Measurements from ENCODE around the gene SNRNP35.
"Not testable (repeated sequence)": the region's sequence is repeated elsewhere in the genome, so short reads cannot be mapped to it uniquely, and the experiment has no call there.

SNRNP35 gene

DNA sequence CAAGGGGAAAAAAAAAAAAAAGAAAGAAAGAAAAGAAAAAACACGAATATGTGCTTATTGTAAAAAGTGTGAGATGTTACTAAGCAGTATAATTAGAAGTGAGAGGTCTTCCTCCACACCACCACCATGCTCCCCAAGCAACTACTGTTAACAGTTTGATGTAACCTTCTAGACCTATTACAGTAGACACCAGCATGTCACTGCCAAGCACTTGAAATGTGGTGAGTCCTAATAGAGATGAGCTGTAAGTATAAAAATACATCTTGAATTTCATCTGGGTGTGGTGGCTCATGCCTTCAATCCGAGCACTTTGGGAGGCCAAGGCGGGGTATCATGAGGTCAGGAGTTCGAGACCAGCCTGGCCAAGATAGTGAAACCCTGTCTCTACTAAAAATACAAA lies 8.1 kb upstream of the SNRNP35 start:
- no peak for DNase-seq

DNA sequence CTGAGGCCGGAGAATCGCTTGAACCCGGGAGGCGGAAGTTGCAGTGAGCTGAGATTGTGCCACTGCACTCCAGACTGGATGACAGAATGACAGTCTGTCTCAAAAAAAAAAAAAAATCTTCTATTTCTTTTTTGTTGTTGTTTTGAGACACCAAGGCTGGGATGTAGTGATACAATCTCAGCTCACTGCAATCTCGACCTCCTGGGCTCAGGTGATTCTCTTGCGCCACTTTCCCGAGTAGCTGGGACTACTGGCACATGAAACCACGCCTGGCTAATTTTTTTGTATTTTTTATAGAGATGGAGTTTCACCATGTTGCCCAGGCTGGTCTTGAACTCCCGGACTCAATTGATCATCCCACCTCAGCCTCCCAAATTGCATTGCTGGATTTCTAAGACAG lies 7.3 kb upstream of the SNRNP35 start:
- no peak for DNase-seq

DNA sequence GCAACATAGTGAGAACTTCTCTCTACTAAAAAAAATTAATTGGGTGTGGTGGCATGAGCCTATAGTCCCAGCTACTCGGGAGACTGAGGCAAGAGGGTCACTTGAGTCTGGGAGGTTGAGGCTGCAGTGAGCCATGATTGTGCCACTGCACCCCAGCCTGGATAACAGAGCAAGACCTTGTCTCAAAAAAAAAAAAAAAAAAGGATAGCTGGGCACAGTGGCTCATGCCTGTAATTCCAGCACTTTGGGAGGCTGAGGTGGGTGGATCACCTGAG lies 5.7 kb upstream of the SNRNP35 start:
- not testable (repeated sequence) for DNase-seq

DNA sequence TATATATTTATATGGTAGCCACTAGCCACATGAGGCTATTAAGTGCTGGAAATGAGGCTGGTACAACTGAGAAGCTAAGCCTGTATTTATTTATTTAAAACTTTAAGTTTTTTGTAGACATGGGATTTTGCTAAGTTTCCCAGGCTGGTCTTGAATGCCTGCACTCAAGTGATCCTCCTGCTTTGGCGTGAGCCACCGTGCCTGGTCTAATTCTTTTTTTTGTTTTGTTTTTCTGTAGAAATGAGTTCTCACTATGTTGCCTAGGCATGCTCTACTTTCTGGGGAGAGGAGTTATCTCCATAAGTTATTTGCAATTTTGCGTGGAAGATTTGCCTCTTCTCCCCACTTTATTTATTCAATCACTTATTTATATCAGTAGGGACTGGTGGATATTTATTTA lies 4.8 kb upstream of the SNRNP35 start:
- no peak for DNase-seq

DNA sequence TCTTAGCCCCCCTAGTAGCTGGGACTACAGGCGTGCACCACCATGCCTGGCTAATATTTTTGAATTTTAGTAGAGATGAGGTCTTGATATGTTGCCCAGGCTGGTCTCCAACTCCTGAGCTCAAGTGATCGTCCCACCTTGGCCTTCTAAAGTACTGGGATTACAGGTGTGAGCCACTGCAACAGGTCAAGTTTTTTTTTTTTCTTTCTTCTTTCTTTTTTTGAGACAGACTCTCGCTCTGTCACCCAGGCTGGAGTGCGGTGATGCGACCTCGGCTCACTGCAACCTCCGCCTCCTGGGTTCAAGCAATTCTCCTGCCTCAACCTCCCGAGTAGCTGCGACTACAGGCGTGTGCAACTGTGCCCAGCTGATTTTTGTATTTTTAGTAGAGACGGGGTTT lies 5.2 kb downstream of the SNRNP35 start:
- not testable (repeated sequence) for DNase-seq

DNA sequence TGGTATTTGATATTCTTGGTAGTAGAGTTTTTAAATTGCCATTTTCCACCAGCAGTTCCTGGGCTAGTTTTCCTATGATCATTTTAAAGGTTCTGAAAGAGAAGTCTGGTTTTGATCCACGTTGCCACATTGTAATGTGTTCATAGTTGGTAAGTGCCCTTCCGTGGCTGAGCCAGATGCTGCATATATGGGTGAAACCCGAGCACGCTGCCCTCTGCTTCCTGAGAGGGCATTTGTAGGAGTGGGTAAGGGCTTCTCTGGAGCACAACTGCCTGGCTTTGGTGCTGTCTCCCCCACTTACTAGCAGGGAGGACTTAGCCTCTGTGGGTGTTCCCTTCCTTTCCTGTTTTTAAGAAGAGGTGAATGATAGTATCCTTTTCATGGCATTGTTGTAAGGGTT lies 7.1 kb downstream of the SNRNP35 start:
- no peak for DNase-seq

DNA sequence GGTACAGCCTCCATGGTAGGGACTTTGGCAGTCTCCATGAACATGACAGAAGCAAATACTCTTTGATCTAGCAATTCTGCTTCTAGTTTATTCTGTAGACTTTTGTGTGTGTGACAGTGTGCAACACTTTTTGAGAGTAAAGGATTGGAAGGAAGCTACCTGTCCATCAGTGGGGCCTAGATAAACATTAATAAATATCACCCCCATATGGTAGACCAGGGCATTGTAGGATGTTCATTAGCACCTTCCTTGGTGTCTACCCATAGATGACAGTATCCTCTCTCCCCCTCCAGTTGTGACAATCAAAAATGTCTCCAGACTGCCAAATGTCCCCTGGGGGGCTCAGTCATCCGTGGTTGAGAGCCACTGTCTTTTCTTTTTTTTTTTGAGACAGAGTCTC lies 10.8 kb downstream of the SNRNP35 start:
- no peak for DNase-seq

DNA sequence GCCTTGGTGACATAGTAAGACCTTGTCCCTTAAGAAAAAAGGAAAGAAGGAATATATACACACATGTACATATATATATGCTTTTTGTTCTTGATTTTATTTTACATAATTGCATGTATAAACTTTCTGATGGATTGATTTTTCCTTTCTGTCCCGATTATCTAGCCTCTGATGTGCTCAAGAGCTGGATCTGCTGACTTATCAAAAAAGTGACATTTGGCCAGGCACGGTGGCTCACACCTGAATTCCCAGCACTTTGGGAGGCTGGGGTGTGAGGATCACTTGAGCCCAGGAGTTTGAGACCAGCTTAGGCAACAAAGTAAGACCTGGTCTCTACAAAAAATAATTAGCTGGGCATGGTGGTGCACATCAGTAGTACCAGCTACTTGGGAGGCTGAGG lies 12.0 kb downstream of the SNRNP35 start:
- DNase-seq, result no peak

DNA sequence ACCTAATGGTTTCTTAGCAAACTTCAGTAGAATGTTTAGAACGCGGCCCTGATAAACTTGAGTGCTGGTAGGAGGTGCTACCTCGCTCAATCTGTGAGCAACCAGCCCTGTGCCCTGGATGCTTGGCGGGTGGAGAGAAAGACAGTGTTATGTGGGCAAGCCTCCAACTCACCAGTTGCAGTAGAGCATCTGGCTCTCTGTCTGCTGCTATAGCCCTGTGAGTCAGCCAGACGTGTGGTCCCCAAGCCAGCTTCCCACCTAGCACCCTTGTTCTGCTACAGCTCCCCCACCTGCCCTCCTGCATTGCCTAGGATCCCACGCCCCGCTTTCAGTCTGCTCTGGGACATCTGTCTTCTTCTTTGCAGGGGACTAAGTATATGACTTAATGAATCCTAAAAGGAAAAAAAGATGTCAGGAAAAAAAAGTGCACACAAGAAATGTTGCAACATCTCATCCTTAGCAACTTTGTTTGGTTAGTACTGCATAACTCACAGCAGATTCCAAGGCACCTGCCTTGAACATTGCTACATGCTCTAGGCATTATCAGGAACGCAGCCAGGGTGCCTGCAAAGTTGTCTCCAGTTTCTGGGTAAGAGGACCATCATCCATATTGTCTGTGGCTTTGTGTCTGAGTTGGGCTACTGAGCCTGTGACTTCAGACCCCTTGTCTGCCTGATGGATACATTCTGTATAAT lies 13.6 kb downstream of the SNRNP35 start:
- DNase-seq, result no peak

DNA sequence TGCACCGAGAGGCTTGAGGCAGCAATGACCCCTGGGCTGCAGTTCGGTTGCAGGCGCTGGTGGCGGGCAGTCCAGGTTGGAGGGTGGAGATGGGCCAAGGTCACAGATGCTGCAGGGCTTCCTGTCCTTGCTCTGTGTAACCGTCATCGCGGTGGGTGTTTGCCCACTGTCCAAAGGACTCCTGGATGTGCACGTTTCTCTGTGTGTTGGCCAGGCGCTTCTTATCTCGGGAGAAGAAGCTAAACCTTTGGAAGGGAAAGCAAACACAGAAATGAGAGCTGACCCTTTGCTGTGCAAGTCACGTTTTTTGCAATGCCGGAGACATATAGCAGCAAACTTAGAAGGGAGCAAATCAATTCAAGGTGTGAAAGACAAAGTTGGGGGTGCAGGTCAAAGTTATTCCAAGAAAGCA lies 14.5 kb downstream of the SNRNP35 start:
- no peak for DNase-seq

DNA sequence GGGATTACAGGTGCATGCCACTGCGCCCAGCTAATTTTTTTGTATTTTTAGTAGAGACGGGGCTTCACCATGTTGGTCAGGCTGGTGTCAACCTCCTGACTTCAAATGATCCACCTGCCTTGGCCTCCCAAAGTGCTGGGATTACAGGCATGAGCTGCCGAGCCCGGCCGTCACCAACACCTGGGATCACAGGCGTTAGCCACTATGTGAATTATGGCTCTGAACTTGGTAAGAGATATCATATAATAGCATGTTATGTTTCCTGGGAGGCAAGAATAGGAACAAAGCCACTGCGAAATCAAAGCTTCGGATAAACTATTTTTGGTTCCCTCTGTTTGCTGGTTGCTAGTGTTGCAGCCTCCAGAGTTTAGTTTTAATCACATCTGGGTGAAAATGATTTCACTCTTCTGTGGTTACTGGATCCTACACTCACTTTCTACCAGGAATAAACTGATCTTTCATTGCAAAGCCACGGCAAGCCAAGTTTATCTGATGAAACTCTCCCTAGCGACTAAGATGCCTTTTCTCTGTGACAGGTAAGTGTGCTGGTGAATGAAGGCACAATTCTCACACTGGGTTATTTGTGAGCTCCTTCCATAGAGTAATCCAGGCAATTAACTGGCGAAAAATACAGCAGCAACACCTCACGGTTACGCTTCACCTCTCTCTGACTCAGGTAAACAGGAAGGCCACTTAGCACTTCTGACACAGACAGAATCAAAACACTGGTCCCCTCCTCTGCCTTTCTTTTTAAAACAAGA lies 16.7 kb downstream of the SNRNP35 start:
- DNase-seq, result no peak

DNA sequence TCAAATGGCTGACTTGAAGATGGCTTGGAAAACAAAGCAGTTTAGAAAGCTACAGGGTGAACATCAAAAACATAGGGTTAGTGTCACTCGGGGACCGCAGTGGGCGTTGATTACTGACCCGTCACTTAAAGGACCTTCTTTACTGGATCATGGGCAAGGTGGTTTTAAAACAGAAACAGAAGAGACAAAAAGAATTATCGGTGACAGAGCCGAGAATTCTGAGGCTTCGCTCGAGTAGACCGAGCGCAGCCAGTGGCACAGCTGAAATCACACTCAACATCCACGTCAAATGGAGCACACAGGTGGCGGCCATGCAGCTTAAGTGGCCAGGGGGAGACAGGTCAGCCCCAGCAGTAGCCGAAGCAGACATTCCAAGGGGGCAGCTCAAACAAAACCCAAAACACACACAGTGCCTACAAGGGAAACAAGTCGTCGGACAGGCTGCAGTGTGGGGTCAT lies 17.3 kb downstream of the SNRNP35 start:
- no peak for DNase-seq

DNA sequence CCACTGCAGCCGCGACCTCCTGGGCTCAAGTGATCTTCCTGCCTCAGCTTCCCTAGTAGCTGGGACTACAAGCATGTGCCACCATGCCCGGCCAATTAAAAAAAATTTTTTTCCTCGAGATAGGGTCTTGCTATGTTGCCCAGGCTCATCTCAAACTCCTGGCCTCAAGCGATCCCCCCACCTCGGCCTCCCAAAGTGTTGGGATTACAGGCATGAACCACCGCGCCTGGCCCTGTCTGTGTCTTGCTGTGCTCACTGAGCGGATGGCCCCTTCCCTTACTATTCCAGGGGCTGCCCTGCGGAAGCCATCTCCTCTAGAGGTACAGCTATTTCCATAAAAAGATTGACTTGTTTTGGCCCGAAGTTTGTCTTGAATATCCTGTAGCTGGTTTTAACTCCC lies 20.1 kb downstream of the SNRNP35 start:
- no peak for DNase-seq

DNA sequence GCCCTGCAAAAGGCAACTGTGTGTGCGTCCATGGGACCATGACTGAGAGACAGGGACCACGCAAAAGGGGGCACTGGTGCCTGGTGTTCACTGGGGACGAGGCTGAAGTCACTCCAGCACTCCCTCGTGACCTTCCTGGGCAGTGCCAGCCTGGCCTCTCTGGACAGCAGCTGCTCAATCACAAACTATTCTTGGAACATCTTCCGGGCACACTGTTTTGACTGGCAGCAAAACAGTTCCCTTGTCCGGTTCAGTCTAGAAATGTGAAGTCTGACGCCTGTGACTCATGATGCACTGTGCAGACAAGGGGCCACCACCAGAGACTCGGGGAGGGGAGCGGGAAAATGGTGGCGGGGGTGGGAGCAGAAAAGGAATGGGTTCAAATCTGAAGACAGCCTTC lies 20.8 kb downstream of the SNRNP35 start:
- DNase-seq, result no peak

DNA sequence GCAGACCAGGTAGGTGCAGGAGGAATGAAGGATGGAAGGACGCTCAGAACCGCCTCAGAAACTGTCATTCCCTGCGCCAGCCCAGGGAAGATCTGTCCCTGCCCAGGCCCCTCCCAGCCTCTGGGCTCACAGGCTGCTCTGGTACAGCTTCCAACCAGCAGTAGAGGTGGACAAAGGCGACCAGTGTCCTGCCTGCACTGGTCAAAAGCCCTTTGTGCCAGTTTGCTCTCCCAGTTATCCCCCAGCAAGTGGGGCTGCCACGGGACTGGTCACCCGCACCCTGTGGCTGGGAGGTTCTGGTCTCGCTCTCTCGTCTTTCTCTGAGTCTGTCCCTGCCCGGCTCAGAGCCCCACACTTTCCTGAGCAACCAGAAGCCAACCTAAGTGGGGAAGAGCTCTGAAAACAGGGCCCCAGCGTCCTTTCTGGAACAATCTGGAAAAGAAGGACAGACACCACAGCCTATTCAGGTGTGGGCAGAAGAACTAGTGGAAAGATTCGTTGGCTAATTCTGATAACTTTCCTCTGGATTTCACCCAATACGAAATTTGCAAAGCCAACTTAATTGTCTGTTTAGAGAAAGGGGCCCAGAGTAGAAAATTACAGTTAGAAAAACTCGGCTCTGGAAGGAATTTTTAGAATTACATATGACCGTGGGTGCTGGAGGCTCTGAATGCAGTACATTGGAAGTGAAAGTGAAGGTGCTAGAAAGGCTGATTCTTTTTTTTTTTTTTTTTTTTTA lies 21.7 kb downstream of the SNRNP35 start:
- no peak for DNase-seq

DNA sequence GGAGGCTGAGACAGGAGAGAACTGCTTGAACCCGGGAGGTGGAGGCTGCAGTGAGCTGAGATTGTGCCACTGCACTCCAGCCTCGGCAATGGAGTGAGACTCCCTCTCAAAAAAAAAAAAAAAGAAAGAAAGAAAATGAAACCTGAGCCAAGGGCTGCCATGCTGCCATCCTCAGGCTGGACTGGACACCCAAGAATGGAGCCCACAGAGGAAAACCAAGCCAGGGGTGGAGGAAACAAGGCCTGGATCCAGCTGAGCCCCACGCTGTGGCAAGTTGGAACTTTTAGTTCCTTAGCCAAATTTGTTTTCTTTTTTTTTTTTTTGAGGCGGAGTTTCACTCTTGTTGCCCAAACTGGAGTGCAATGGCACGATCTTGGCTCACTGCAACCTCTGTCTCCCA lies 23.3 kb downstream of the SNRNP35 start:
- DNase-seq, result not testable (repeated sequence)

DNA sequence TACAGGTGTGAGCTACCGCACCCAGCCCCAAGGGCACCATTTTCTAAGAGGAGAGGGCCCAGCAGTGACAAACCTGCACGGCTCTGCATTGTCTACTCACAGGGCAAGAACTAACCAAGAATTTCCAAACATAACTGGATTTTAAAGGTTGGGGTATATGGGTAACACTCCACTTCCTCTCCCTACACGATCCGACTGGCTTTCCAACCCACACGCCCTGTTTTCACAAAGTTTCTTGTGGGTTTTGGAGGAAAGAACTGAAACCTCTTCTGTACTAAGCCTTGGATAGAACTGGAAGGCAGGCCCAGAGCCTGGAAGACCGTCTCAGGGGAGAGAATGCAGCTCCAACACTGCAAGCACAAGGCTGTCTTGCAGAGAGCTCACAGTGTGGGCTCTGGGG lies 24.9 kb downstream of the SNRNP35 start:
- DNase-seq, result no peak

DNA sequence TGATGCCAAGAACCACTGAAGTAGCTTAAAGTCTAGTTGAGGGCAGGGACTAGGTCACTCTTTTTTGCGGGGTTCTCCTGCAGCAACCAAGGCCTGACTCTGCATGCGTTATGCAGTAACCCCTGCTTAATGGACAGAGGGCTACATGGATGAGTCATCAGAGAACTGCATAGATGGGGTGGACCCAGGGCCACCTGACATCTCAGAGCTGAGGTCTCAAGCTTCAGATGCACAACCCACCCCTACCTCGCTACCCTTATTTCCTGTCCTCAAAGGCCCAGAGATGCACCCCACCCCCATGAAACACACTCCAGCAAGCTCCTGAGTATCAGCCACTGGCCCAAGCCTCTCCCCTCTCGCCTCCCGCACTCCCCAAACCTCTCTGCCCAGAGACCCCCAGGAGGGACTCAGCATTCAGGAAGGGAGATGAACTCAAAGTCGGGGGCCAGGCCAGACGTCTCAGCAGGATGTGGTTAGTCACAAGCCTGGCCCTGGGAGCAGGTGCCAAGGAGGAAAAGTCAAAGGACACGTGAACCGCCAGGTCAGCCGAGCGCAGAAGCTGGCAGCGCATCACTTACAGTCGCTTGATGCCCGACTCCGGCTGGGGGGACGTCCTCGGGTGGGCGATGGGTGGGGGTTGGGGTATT lies 25.8 kb downstream of the SNRNP35 start:
- DNase-seq, result peak; percentile 12

DNA sequence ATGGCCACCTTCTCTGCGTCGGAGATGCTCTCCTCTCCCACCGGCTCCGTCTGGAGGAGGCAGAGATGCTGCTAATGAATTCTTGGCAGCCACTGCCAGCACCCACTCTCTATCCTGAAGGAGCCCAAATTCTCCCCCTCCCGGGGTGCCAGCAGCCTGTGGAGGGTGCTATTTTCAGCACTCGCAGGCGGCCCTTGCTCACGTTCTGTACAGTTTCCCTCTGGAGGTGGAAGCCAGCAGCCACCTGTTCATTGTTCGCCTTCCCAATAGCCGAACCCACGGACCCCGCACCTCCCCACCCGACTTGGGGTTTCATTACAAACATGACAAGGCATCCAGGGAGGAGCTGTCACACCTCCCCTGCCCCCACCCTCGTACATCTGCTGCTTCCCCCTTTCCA lies 27.8 kb downstream of the SNRNP35 start:
- DNase-seq, result no peak

DNA sequence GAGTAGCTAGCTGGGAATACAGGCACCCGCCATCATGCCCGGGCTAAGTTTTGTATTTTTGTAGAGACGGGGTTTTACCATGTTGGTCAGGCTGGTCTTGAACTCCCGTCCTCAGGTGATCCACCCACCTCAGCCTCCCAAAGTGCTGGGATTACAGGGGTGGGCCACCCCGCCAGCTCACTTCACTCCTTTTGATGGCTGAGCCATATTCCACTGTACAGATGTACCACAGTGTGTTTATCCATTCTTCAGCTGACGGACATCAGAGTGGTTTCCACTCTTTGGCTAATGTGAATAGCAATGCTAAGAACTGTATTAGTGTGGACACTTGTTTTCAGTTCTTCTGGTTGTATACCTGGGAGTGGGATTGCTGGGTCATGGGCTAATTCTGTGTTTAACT lies 29.5 kb downstream of the SNRNP35 start:
- no peak for DNase-seq

DNA sequence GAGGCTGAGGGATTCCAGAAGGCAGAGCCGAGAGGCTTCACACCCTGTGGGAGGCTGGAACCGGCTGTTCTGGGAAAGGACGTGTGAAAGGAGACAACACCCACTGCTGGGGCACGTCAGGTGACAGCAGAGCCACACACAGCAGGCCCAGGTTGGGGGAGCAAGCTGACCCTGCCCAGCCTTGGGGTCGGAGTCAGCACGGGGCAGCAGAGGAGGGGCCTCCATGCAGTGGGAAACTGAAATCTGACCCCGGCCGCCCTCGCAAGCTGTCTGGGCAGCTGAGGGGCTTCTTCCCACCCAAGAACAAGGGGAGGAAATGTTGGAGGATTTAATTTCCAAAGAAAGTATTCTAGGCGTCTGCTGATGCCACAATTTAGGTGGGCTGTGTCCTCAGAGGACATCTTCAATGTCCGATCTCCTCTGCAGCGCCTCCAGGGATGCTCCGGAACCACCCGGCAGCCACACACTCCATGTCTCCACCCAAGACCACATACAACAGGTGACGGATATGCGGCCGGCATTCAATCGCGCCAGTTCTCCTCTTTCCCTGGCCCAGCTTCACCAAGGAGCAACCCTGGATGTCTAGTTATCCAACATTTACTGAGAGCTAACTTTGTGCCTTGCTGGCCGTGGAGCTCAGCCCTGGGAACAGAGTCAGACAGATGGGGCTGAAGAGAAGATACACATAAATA lies 30.7 kb downstream of the SNRNP35 start:
- no peak for DNase-seq

DNA sequence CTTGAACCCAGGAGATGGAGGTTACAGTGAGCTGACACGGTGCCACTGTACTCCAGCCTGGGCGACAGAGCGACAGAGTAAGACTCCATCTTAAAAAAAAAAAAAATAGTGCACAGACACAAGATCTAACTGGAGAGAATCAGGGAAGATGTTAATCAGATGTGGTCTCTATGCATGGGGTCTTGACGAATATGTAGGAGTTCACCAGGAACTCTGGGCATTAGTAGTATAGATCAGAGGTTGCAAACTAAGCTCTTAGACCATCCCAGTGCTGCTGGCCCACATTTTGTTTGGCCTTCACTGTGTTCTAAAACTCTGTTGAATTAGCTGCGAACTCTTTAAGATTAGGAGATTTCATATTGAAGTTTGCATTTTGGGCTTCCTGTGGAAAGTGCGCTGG lies 31.6 kb downstream of the SNRNP35 start:
- no peak for DNase-seq

DNA sequence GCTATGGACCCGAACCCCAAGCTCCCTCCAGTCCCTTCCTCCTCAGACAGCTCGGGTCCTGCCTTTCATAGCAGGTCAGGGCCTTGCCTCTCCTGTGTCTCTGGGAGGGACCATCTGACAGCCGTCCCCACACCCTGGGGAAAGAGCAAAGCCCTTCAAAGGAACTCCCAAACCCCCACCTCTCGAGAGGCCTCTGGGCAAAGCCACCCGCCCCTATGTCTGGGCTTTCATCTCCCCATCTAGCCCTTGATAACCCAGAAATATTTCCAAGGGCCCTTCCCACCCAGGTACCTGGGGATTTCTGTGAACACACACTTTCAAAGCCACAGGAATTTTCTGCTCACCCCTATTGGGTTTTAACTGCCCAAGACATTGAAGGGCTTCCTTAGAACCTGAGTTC lies 32.1 kb downstream of the SNRNP35 start:
- no peak for DNase-seq

All from activated CD4-positive, alpha-beta T cell treated with anti-CD3 and anti-CD28 coated beads for 48 hours (primary cell).